RWPE2 (cell line): ENCODE results near the gene NRSN2.
"Not testable (repeated sequence)": the region's sequence is repeated elsewhere in the genome, so short reads cannot be mapped to it uniquely, and the experiment has no call there.

Experiments
- ATAC-seq: fragments of 200-7000 bp; cut with Tn5 transposase; 3 replicates; pipeline ENCODE4 v1.9.1; 2021; ENCODE audit warnings: low read depth
- DNase-seq: peaks from one replicate; pipeline ENCODE4 v3.0.0-alpha.2; 2020; ENCODE audit warnings: low spot score
- H3K27ac ChIP-seq: fragments of 450-650 bp; 2 replicates; pipeline ENCODE4 v1.5.1; 2017; ENCODE audit warnings: mild to moderate bottlenecking; ENCODE audit not compliant: poor library complexity, severe bottlenecking
- H3K27me3 ChIP-seq: fragments of 250-450 bp; sonication (Bioruptor Pico); 2 replicates; pipeline ENCODE4 v1.5.1; 2021; ENCODE audit warnings: mild to moderate bottlenecking, moderate library complexity; ENCODE audit not compliant: insufficient read depth, poor library complexity, severe bottlenecking
- H3K36me3 ChIP-seq: fragments of 250-450 bp; sonication (Bioruptor Pico); 2 replicates; pipeline ENCODE4 v1.5.1; 2020; ENCODE audit warnings: low read depth, mild to moderate bottlenecking, moderate library complexity
- H3K4me1 ChIP-seq: fragments of 250-450 bp; sonication (Bioruptor Pico); 2 replicates; pipeline ENCODE4 v1.5.1; 2021; ENCODE audit warnings: mild to moderate bottlenecking, moderate library complexity; ENCODE audit not compliant: insufficient read depth, poor library complexity, severe bottlenecking
- H3K4me3 ChIP-seq: fragments of 250-450 bp; sonication (Bioruptor Pico); 2 replicates; pipeline ENCODE4 v1.5.1; 2021; ENCODE audit warnings: mild to moderate bottlenecking, moderate library complexity; ENCODE audit not compliant: severe bottlenecking
- H3K9me3 ChIP-seq: fragments of 250-450 bp; sonication (Bioruptor Pico); 2 replicates; pipeline ENCODE4 v1.5.1; 2021; ENCODE audit warnings: mild to moderate bottlenecking, moderate library complexity; ENCODE audit not compliant: severe bottlenecking
- TF ChIP-seq, protein P1 (sequence below): fragments of 450-650 bp; IDR thresholded peaks from one replicate; pipeline ENCODE4 v1.5.1; 2017; ENCODE audit warnings: mild to moderate bottlenecking, moderate library complexity; ENCODE audit not compliant: poor library complexity, severe bottlenecking

NRSN2 gene

DNA sequence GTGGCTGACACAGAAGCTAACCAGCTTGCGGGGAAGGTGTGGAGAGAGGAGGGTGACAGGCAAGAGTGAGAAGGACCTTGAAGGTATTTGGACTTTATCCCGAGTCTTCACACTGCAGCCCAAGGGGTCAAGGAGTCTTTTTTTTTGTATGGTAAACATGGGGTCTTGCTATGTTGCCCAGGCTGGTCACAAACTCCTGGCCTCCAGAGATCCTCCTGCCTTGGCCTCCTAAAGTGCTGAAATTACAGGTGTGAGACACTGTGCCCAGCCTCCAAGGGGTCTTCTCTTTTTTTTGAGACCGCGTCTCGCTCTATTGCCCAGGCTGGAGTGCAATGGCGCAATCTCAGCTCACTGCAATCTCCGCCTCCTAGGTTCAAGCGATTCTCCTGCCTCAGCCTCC lies 12.3 kb upstream of the NRSN2 start:
- ATAC-seq (no peak), DNase-seq (no peak)
- no peaks in the 10 kb centered on the region for H3K27me3 ChIP-seq
- H3K27ac ChIP-seq, result no peak overlapping the region
- no peak overlapping the region for H3K4me3 ChIP-seq
- no peaks in the 10 kb centered on the region for H3K36me3 ChIP-seq
- H3K9me3 ChIP-seq, result no peaks in the 10 kb centered on the region
- TF ChIP-seq, protein P1, sequence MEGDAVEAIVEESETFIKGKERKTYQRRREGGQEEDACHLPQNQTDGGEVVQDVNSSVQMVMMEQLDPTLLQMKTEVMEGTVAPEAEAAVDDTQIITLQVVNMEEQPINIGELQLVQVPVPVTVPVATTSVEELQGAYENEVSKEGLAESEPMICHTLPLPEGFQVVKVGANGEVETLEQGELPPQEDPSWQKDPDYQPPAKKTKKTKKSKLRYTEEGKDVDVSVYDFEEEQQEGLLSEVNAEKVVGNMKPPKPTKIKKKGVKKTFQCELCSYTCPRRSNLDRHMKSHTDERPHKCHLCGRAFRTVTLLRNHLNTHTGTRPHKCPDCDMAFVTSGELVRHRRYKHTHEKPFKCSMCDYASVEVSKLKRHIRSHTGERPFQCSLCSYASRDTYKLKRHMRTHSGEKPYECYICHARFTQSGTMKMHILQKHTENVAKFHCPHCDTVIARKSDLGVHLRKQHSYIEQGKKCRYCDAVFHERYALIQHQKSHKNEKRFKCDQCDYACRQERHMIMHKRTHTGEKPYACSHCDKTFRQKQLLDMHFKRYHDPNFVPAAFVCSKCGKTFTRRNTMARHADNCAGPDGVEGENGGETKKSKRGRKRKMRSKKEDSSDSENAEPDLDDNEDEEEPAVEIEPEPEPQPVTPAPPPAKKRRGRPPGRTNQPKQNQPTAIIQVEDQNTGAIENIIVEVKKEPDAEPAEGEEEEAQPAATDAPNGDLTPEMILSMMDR, result no peak
- H3K4me1 ChIP-seq, result no peaks in the 10 kb centered on the region

- H3K9me3 ChIP-seq, DNase-seq, ATAC-seq, H3K27ac ChIP-seq, H3K4me3 ChIP-seq, H3K4me1 ChIP-seq, H3K36me3 ChIP-seq, H3K27me3 ChIP-seq: not testable (repeated sequence)
Measured at GRCh38 chr20:336040-336439, 10.9 kb upstream of the NRSN2 start.

- no peak overlapping the region for H3K4me3 ChIP-seq
- H3K36me3 ChIP-seq, result no peaks in the 10 kb centered on the region
- TF ChIP-seq, protein P1, result no peak
- no peaks in the 10 kb centered on the region for H3K4me1 ChIP-seq
- no peaks in the 10 kb centered on the region for H3K27me3 ChIP-seq
- H3K9me3 ChIP-seq, result peaks cover 9% of the 10 kb centered on the region
- DNase-seq (peak; percentile 83), ATAC-seq (peak; percentile 88)
- no peak overlapping the region for H3K27ac ChIP-seq
Measured at GRCh38 chr20:341682-342081, 5.2 kb upstream of the NRSN2 start.

- H3K9me3 ChIP-seq, result peaks cover 9% of the 10 kb centered on the region
- no peak overlapping the region for H3K27ac ChIP-seq
- H3K4me1 ChIP-seq, result no peaks in the 10 kb centered on the region
- TF ChIP-seq, protein P1, result no peak
- H3K4me3 ChIP-seq, result no peak overlapping the region
- ATAC-seq (no peak), DNase-seq (no peak)
- H3K36me3 ChIP-seq, result no peaks in the 10 kb centered on the region
- no peaks in the 10 kb centered on the region for H3K27me3 ChIP-seq
Measured at GRCh38 chr20:343107-343506, 3.8 kb upstream of the NRSN2 start.

- TF ChIP-seq, protein P1, result no peak
- no peak for ATAC-seq
- Histone ChIP-seq H3K4me1 (no peaks in the 10 kb centered on the region), H3K36me3 (peaks cover 8% of the 10 kb centered on the region; the same call in 1 of the 2 replicates), H3K27ac (peak overlapping the region; percentile 76), H3K4me3 (peak overlapping the region; percentile 46), H3K27me3 (no peaks in the 10 kb centered on the region), H3K9me3 (peaks cover 9% of the 10 kb centered on the region)
- DNase-seq, result no peak
Measured at GRCh38 chr20:346033-346639, 775 bp upstream of the NRSN2 start.
